ENCODE data around the gene ANKRD1. TPM values are rescaled to one million over a fixed set of nuclear protein-coding genes. Genes with fewer than 3 reads are reported as not detected.

ANKRD1 gene
- total RNA-seq, 6 experiments from 2014 or later: 0.34 to 5.0 (median 4.7) TPM; not detected in 1

DNA sequence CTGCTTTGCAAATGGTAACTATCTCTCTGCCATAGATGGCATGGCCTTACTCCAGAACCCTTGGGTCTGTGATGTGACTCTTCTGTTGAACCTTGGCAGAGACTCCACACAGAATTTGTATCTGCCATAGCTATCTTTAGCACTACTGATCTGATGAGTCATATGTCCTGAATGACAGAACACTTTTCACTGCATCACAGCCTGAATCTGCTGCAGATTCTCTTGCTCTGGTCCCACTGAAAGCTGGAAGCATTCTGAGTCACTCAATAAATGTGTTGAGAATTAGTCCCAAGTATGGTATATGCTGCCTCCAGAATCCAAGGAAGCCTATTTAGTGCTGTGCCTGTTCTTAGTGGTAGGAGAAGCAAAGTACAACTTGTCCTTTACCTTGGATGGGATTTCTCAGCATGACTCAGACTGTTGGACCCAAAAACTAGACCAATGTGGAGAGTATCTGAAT is 39.5 kb upstream of the ANKRD1 start:
- H3K27me3 ChIP-seq: no peaks in the 10 kb centered on the region
- DNase-seq (no peak), ATAC-seq (peak in 1 of 4 donors; percentile 63)
- TF ChIP-seq, protein P1, sequence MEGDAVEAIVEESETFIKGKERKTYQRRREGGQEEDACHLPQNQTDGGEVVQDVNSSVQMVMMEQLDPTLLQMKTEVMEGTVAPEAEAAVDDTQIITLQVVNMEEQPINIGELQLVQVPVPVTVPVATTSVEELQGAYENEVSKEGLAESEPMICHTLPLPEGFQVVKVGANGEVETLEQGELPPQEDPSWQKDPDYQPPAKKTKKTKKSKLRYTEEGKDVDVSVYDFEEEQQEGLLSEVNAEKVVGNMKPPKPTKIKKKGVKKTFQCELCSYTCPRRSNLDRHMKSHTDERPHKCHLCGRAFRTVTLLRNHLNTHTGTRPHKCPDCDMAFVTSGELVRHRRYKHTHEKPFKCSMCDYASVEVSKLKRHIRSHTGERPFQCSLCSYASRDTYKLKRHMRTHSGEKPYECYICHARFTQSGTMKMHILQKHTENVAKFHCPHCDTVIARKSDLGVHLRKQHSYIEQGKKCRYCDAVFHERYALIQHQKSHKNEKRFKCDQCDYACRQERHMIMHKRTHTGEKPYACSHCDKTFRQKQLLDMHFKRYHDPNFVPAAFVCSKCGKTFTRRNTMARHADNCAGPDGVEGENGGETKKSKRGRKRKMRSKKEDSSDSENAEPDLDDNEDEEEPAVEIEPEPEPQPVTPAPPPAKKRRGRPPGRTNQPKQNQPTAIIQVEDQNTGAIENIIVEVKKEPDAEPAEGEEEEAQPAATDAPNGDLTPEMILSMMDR (IDR thresholded peaks at IDR 0.05): no peak
- TF ChIP-seq POLR2A (IDR thresholded peaks at IDR 0.05): no peak
- intact Hi-C loops (cut with DNase I): no loop called here
- H3K27ac ChIP-seq: no peak overlapping the region
- H3K9me3 ChIP-seq: no peaks in the 10 kb centered on the region
- no peaks in the 10 kb centered on the region for H3K36me3 ChIP-seq
- H3K4me3 ChIP-seq: no peak overlapping the region
- no peaks in the 10 kb centered on the region for H3K4me1 ChIP-seq

DNA sequence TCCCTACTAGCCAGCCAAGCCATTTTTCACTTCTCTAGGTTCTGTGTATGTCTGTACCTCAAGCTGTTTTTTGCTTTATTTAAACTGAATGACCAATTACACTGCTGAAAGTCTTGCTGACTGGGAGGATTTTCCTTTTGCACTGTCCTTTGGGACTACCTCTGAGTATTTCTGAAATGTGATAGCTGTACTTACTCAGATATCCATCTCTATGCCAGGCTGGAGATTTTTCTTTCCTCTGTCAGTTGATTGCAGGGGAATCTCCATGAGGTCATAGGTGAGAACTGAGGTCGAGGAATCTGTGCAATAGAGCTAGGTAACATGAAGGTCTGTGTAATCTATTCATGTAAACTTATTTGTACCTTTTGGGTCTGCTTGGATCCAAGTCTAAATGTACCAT is 38.9 kb upstream of the ANKRD1 start:
- no peak for ATAC-seq
- no peak for DNase-seq
- no peaks in the 10 kb centered on the region for H3K9me3 ChIP-seq
- no peak overlapping the region for H3K27ac ChIP-seq
- 36% methylated on average over 1 of the region's 1 CpG for WGBS (ENCODE audit: insufficient coverage, low coverage, low lambda C conversion rate, missing lambda C conversion rate)
- no peak overlapping the region for H3K4me3 ChIP-seq
- H3K27me3 ChIP-seq: no peaks in the 10 kb centered on the region
- intact Hi-C loops (cut with DNase I): no loop called here
- TF ChIP-seq POLR2A (IDR thresholded peaks at IDR 0.05): no peak
- TF ChIP-seq, protein P1 (IDR thresholded peaks at IDR 0.05): no peak
- no peaks in the 10 kb centered on the region for H3K4me1 ChIP-seq
- no peaks in the 10 kb centered on the region for H3K36me3 ChIP-seq

DNA sequence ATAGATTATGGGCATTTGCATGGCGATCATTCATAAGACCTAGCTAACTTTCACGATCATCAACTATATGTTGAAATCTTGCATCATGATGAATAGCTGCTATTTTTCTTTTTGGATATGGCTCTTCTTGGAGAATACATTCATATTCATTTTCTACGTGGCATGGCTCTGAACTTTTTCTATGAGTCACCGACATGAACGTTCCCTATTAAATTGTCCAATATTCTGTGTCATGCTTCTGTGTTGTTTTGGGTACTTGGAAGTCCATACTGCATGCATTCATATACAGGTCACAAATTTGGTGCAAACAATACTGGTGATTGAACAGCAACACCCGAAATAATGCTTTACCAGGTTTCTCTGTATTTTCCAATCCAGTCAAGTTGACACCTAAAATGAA is 37.9 kb upstream of the ANKRD1 start:
- ATAC-seq (no peak), DNase-seq (no peak)
- Histone ChIP-seq H3K36me3 (no peaks in the 10 kb centered on the region), H3K27ac (no peak overlapping the region), H3K27me3 (no peaks in the 10 kb centered on the region), H3K9me3 (no peaks in the 10 kb centered on the region), H3K4me1 (no peaks in the 10 kb centered on the region), H3K4me3 (no peak overlapping the region)
- TF ChIP-seq POLR2A (IDR thresholded peaks at IDR 0.05): no peak
- TF ChIP-seq, protein P1 (IDR thresholded peaks at IDR 0.05): no peak
- intact Hi-C loops (cut with DNase I): no loop called here
- 81% methylated on average over 6 of the region's 6 CpGs for WGBS (ENCODE audit: insufficient coverage, low coverage, low lambda C conversion rate, missing lambda C conversion rate)

DNA sequence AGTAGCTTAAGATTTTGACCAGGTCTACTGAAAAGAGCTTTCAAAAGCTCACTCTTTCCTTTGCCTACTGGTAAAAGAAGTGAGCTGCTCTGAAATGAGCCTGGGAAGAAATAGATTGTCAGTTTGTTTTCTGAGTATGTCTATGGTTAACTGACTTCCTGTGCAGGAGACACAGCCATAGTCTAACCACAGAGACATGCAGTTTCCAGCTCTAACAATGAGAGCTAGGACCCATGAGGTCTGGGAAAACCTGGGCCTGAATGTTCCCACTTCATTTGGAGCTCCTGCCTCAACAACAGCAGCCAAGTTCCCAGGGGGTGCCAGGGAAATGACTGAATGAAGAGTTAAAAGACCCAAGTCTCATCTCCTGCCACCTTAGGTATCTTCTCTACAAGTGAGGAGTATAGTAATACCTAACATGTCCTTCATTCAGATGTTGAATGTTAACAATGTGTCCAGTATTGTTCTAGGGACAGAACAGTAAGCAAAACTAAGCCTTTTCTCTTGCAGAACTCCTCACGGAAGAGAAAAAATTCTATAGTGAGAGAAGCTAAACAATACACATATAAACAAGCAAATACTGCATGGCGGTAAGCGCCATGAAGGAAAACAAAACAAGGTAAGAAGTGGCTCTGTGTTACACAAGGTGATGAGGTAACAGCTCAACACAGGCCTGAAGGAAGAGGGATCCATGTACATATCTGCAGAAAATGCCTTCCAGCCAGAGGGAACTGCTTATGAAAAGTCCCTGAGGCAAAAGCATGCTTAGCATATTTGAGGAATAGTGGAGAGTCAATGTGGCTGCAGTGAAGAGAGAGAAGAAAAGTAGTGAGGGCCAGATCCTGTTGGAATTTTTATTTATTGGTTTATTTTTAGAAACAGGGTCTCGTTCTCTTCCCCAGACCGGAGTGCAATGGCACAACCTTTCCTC is 26.4 kb upstream of the ANKRD1 start:
- Histone ChIP-seq H3K4me1 (no peaks in the 10 kb centered on the region), H3K9me3 (no peaks in the 10 kb centered on the region), H3K4me3 (no peak overlapping the region), H3K36me3 (no peaks in the 10 kb centered on the region), H3K27me3 (no peaks in the 10 kb centered on the region), H3K27ac (no peak overlapping the region)
- no peak for DNase-seq
- intact Hi-C loops (cut with DNase I): no loop called here
- WGBS (ENCODE audit: insufficient coverage, low coverage, low lambda C conversion rate, missing lambda C conversion rate): 54% methylated on average over 5 of the region's 5 CpGs
- no peak for ATAC-seq
- TF ChIP-seq POLR2A (IDR thresholded peaks at IDR 0.05): no peak
- TF ChIP-seq, protein P1 (IDR thresholded peaks at IDR 0.05): no peak
